GM11168 (cell line): Measurements from ENCODE around the gene OSBPL5.

Experiments used
- in situ Hi-C: fragments of 300-500 bp; cut with MboI; formaldehyde crosslinking; loops from one replicate; pipeline ENCODE4 v1.12.0; 2022; ENCODE audit warnings: low sequenced_read_pairs; ENCODE audit not compliant: unreplicated experiment

Gene OSBPL5

GRCh38 chr11:3044004-3044403, 121.1 kb downstream of the OSBPL5 start:
- in situ Hi-C loops, result no loop called here

- in situ Hi-C loops, result no loop called here
These were observed 121.7 kb downstream of the OSBPL5 start for GRCh38 chr11:3043315-3043871.

- in situ Hi-C loops, result no loop called here
These were observed 122.4 kb downstream of the OSBPL5 start for GRCh38 chr11:3042496-3043314.

- in situ Hi-C loops, result no loop called here
These were observed 123.2 kb downstream of the OSBPL5 start for GRCh38 chr11:3041699-3042441.

GRCh38 chr11:3040881-3041280, 124.2 kb downstream of the OSBPL5 start:
- in situ Hi-C loops, result no loop called here

GRCh38 chr11:3037945-3038271, 127.2 kb downstream of the OSBPL5 start:
- in situ Hi-C loops, result no loop called here
